Measurements from ENCODE around the gene MDC1.
"Not testable (repeated sequence)": the region's sequence is repeated elsewhere in the genome, so short reads cannot be mapped to it uniquely, and the experiment has no call there.

The MDC1 gene

DNA sequence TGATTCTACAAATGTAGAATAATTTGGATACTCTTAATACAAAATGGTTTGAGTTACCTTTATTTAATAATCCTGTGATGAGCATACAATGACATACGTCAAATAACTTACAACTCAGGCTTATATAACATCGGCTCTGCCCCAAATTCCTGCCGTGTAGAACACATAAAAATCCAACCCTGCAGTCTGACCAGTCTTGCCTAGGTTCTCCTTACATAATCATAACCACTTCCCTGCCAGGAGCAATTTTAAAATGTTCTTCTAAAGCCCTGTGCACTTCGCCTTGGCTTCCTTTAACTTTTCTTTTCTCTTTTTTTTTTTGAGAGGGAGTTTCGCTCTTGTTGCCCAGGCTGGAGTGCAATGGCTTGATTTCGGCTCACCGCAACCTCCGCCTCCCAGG lies 43.5 kb upstream of the MDC1 start:
- TF ChIP-seq, protein P1, sequence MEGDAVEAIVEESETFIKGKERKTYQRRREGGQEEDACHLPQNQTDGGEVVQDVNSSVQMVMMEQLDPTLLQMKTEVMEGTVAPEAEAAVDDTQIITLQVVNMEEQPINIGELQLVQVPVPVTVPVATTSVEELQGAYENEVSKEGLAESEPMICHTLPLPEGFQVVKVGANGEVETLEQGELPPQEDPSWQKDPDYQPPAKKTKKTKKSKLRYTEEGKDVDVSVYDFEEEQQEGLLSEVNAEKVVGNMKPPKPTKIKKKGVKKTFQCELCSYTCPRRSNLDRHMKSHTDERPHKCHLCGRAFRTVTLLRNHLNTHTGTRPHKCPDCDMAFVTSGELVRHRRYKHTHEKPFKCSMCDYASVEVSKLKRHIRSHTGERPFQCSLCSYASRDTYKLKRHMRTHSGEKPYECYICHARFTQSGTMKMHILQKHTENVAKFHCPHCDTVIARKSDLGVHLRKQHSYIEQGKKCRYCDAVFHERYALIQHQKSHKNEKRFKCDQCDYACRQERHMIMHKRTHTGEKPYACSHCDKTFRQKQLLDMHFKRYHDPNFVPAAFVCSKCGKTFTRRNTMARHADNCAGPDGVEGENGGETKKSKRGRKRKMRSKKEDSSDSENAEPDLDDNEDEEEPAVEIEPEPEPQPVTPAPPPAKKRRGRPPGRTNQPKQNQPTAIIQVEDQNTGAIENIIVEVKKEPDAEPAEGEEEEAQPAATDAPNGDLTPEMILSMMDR (IDR thresholded peaks at IDR 0.05; ENCODE audit: low read depth, low read length): no peak
- no peak for DNase-seq (ENCODE audit: low read depth in 2 of 2)
- no peak overlapping the region for H3K4me3 ChIP-seq (replicated peaks in 1 of 2; ENCODE audit: low read depth in 2 of 2, low read length in 2 of 2)

DNA sequence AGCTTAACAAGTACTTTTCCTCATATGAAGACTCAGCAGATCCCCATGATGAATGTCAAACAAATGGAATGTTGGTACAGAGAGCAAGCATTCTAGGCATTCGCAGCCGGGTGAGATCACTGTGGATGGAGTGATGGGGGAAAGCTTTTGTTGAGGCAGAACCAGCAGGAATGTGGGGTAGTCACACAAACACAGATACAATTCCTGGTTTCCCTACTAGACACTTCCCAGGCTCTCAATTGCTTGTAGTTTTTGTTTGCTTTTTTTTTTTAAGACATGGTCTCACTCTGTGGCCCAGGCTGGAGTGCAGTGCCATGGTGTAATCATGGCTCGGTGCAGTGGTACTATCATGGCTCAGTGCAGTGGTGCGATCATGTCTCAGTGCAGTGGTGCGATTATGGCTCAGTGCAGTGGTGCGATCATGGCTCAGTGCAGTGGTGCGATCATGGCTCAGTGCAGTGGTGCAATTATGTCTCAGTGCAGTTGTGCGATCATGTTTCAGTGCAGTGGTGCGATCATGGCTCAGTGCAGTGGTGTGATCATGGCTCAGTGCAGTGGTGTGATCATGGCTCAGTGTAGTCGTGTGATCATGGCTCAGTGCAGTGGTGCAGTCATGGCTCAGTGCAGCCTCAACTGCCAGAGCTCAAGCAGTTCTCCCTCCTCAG lies 42.6 kb upstream of the MDC1 start:
- TF ChIP-seq, protein P1 (IDR thresholded peaks at IDR 0.05; ENCODE audit: low read depth, low read length): no peak
- peak; percentile 91 to 98 for DNase-seq (ENCODE audit: low read depth in 2 of 2)

DNA sequence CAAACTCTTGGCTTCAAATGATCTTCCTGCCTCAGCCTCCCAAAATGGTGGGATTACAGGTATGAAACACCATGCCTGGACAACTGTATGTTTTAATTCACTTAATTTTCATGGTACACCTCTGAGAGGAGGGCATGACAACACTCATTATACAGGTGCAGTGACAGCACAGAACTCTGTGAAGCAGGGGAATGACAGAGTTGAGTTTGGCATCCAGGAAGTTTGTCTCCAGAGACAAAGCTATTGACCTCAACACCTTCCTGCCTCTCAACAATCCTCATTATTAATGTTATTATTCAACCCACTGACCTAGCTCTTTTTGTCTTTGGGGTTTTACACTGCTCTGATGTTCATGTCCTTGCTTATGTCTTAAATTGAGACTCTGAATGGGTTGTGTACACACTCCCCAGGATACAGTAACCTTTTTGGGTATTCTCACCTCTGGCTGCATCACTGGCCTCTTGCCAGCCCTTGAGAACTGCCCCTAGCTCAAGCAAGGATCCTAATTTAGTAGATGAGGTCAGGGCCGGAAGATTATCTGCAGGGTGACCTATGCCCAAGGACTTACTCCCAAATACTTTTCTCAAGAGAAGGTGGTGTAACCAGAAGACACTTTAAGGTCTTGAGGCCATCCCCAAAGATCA lies 40.3 kb upstream of the MDC1 start:
- TF ChIP-seq, protein P1 (IDR thresholded peaks at IDR 0.05; ENCODE audit: low read depth, low read length): no peak
- H3K4me3 ChIP-seq (replicated peaks in 1 of 2; ENCODE audit: low read depth in 2 of 2, low read length in 2 of 2): no peak overlapping the region
- DNase-seq (ENCODE audit: low read depth in 2 of 2): no peak

More for the DNA sequence above, 42.6 kb upstream of the MDC1 start:
- H3K4me3 ChIP-seq (replicated peaks in 1 of 2; ENCODE audit: low read depth in 2 of 2, low read length in 2 of 2): no peak overlapping the region

DNA sequence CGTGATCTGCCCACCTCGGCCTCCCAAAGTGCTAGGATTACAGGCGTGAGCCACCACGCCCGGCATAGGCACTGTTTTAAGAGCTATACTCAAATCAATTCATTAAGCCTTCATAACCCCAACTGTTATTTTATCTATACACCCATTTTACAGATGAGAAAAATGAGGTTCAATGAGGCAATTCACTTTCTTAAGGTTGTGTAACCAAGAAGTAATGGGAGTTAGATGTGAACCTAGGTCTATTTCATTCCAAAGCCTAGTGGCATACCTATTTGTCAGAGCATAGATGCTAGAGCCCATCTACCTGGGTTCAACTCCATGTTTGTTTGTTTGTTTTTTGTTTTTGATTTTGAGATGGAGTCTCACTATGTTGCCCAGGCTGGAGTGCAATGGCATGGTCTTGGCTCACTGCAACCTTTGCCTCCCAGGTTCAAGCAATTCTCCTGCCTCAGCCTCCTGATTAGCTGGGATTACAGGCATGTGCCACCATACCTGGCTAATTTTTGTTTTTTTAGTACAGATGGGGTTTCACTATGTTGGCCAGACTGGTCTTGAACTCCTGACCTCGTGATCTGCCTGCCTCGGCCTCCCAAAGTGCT lies 39.4 kb upstream of the MDC1 start:
- not testable (repeated sequence) for DNase-seq (ENCODE audit: low read depth in 2 of 2); H3K4me3 ChIP-seq (replicated peaks in 1 of 2; ENCODE audit: low read depth in 2 of 2, low read length in 2 of 2)

DNA sequence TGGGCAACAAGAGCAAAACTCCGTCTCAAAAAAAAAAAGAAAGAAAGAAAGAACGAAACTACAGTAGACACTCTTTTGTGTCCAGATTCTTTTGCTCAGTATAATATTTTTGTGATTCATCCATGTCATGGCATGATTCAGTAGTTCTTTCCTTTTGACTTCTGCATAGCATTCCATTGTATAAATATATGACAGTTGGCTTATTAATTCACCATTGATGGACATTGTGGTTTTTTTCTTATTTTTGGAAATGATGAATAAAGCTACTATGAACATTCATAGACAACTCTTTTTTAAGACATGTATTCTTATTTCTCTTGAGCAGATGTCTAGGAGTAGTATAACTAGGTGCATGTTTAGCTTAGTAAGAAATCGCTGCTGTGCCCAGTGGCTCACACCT lies 37.5 kb upstream of the MDC1 start:
- no peak overlapping the region for H3K4me3 ChIP-seq (replicated peaks in 1 of 2; ENCODE audit: low read depth in 2 of 2, low read length in 2 of 2)
- DNase-seq (ENCODE audit: low read depth in 2 of 2): peak in 1 of 2 donors; percentile 90
- TF ChIP-seq, protein P1 (IDR thresholded peaks at IDR 0.05; ENCODE audit: low read depth, low read length): no peak

DNA sequence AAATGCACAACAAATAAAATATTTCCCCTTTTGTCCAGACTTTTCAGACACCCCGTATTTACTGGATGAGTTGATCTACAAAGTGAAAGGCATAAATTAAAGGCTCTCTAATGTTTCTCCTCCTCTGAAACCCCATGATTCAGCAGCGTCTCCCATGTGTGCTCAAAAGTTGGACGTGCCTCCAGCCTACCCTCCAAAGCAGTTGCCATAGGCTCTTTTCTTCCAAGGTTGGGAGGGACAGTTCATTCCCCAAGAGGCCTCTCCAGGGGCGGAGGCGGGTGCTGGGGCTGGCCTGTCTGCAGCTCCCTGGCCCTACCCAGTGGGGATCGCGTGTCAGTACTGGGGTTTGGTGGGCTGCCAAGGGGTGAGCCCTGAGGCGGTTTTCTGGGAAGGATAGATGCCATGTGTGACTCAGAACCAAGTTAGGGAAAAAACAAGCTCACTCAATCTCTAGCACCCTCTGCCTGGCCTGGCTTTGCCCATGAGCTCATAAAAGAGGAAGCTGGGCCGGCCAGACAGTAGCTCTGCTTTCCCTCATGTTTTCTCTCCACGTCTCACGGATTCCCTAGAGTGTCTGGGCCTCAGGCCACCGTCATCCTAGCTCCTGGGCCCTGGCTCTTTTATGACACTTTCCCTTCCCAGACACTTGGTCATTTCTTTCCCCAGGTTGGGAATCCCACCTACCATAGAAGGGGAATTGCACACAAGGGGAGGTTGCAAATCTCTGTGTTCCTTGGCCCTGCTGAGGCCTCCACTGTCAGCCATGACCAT lies 35.3 kb upstream of the MDC1 start:
- TF ChIP-seq, protein P1 (IDR thresholded peaks at IDR 0.05; ENCODE audit: low read depth, low read length): no peak
- no peak overlapping the region for H3K4me3 ChIP-seq (replicated peaks in 1 of 2; ENCODE audit: low read depth in 2 of 2, low read length in 2 of 2)
- peak; percentile 100 for DNase-seq (ENCODE audit: low read depth in 2 of 2)

DNA sequence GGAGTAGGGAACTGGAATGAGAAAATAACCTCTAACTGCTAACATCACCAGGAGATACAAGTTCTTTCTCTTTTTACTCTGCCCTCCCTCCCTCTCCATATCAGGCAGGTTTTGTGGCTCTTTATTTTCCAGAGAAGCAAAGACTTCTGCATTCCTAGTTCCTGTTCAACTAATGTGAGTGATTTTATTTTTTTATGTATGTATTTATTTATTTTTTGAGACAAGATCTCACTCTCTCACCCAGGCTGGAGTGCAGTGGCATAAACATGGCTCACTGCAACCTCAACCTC lies 33.2 kb upstream of the MDC1 start:
- TF ChIP-seq, protein P1 (IDR thresholded peaks at IDR 0.05; ENCODE audit: low read depth, low read length): no peak
- DNase-seq (ENCODE audit: low read depth in 2 of 2): no peak
- H3K4me3 ChIP-seq (replicated peaks in 1 of 2; ENCODE audit: low read depth in 2 of 2, low read length in 2 of 2): no peak overlapping the region
